HG02938 (cell line): ENCODE results near the gene SGCD.

Experiments used
- ATAC-seq: cut with Tn5 transposase; IDR thresholded peaks from one replicate; pipeline ENCODE4 v1.9.1; 2021; ENCODE audit warnings: mild to moderate bottlenecking, moderate library complexity; ENCODE audit not compliant: unreplicated experiment

Gene SGCD

DNA sequence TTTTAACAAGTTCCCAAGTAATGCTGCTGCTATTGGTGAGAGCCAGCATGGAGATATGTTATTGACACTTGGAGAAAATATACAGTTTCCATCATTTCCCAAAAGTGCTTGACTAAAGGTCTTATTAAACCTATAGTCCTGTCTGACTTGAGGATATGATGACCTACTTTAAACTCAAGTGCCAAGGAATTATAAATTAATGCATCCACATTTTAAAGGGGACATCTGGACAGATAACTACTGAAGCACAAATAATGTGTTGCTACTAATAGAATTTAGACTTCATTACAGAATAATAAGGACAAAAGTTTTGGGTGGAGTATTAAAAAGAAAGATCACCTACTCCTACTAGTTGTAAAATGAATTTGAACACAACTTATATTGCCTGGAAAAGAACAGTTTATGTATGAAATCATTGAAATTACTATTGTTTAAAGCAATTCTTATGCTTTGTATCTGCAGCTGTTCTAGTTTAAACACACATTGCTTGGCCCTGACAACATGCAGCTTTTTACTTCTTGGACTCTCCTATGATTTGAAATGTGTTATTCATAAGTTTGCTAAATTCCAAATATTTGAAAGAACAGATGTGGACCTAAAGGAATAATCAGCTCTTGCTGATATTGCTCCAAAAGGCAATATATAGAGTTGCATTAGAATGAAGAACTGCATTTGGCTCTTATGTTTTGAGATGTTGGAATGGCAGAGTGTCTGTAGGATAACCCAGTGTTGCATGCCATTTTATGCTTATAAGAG lies 73.4 kb downstream of the SGCD start:
- ATAC-seq: no peak

DNA sequence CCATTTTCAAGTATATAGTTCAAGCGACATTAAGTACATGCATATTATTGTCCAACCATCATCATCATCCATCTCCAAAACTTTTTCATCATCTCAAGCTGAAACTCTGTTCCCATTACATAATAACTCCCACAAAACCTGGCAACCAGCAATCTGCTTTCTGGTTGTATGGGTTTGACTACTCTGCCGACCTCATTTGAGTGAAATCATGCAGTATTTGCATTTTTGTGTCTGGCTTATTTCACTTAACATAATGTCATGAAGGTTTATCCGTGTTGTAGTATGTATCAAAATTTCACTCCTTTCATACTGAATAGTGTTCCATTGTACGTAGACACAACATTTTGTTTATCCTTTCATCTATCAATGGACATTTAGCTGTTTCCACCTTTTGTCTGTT lies 74.8 kb downstream of the SGCD start:
- peak; percentile 18 for ATAC-seq

DNA sequence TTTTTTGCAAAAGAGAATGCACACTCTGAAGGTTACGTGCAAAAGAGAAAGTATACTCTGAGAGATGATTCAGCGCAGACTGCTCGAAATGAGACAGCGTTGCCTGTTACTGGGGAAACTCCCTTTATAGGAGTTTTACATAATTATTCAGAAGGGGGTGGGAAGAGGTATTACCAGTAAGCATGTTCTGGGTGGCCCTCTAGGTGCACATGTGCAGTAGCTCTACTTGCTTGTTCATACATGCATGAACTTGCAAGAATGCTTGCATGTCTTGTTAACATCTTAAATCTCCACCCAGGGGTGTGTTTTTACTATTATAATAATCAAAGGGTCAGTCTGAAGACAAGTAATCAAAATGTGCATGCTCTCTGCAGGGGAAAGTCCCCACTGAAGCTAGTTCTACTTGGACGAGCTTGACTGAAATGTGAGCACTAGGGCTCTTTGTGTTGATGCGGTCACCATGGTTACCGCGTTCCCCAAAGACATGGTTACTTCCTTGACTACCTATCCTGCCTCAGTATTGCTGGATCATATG lies 75.5 kb downstream of the SGCD start:
- peak; percentile 96 for ATAC-seq

DNA sequence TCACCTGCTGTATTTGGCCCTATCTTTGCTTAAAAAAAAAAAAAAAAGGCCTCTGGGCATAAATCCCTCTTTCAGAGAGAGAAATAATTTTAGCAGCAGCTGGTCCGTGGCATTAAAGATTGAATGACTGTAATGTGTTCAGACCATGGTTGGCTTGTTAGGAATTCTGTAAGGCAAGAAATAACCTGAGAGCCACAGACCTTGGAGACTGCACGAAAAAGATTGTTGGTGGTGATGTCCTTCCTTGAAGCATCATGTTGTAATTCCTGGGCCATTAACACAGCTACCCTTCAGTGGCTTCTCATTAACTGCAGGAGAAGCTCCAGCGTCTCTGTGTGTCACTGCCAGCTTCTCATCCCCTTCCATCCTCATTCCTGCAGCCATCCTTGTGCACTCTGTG lies 79.0 kb downstream of the SGCD start:
- ATAC-seq: no peak

DNA sequence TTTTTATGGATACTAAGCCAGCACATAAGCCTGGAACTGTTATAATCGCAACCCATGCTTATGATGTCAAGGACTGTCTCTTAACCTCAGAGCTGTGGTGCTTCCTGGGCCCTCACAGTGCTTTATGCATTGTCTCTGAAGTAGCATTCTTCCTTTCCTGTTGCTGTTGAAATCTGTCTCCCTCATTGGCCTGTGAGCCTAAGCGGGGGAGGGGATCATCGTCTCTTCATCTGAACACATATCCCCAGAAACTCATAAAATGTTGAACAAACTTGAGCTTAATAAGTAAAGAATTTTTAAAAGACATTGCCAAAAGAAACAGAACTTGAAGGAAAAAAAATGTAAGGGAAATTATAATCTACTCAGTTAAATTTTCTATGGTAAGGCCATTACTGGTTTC lies 80.3 kb downstream of the SGCD start:
- ATAC-seq: no peak

DNA sequence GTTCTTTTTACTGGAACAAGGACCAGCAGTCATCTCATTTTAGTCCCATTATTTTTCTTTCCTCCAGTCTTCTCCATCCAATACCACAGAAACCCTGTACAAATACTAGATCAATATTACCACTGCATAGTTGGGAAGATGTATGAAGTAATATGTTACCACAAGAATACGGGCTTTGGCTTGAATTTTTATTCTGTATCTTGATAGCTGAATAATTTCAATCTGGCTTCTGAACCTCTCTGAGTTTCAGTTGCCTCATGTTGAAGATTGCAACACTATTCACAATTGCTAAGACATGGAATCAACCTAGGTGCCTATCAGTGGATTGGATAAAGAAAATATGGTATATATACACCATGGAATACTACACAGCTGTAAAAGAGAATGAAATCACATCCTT lies 82.9 kb downstream of the SGCD start:
- no peak for ATAC-seq

DNA sequence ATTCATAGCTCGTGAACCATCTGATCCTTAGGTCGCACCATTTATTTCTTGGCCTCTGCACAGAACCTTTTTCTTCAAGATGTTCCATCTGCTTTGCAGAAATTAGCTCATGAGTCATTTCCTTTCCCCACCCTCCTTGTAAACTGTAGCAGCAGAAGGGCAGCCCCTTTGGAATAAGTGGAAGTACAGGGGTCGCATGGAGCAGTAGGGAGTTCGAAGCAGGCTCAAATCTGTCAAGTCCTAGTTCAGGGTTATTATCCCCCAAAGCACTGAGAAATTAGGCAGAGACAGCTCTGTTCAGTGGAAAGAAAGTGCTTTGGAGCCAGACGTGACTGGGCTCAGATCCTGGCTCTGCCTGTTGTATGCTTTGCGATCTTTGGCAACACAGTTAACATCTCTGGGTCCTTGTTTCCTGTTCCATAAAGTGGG lies 84.2 kb downstream of the SGCD start:
- ATAC-seq: no peak

DNA sequence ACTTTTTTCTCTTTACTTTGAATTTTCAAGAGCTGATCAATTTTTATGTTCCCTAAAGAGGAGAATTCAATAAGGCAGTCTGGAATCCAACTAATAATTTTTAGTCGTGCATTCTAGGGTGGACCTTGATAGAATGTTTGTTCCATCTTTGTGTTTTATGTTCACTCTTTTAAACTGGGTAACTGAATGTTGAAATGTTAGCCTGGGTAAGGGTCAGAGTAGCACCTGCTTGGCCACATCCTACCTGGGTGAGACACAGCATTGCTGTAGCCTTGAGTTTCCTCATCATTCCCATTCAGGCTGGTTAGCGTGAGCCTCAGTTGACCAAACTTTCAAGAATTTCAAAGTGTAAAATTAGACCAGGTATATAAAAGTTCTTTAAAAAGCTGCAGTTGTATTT lies 85.0 kb downstream of the SGCD start:
- no peak for ATAC-seq

DNA sequence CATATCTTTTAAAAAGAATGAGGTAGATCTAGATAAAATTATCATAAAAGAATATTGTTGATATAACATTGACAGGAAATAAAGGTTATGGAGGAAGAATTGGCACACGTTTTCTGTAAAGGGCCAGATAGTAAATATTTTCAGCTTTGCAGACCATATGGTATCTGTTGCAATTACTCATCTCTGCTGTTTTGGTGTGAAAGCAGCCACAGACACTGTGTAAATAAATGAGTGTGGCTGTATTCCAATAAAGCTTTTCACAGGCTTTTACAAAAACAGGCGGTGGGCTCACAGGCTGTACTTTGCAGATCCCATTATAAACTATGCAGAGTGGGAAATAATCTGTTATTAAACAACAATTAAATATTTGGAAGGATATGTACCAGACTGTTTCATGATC lies 87.4 kb downstream of the SGCD start:
- ATAC-seq: no peak

DNA sequence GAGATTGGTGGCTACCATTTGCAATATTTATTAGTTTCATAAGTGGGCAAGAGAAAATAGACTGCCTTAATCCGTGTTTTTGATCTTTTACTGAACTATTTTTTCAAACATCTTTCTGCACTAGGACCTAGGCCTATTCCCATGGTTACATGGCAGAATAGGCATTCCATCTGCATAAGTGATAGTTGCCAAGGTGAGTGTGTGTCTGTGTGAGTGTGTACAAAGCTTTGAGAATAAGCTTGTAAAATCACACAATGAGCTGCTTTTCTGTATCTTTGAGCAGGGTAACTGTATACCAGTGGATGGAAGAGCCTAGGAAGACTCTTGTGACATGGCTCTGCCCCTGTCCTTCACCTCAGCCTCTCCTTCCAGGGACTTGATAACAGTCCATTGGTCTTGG lies 92.7 kb downstream of the SGCD start:
- ATAC-seq: no peak

DNA sequence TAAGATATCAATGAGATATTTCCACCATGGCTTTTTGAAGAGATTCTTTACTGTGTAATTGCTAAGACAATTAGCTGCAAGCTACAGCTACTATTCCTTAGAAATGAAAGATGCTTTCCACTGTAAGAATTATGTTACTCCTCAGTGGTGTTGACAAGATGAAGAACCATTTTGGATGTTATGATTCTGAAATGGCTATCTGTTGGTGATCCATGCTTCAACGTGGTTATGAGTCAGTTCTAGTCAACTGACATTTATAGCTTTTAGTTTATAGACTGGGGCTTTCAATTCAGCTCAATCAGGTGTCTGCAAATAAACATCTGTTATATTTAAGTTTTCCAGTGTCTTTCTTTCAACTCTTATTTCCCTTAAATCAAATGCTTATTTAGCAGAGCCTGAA lies 93.7 kb downstream of the SGCD start:
- no peak for ATAC-seq

DNA sequence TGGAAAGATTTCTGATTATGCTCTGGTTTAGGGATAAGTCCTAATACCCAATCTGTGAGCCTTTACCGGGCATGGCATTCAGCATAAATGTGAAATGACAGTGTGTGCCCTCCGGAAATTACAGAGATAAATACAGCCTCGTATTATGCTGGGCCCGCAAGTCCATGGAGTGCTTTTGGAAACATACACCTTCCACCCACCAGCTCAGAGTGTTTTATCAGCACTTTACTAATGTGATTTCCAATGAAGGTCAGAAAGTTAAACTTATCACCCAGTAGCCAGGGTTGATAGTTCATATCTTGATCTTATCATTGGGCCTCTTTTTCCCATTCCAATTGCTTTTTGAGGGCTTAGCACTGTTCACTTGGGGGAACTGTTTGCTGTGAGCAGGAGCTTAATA lies 94.8 kb downstream of the SGCD start:
- ATAC-seq: no peak

DNA sequence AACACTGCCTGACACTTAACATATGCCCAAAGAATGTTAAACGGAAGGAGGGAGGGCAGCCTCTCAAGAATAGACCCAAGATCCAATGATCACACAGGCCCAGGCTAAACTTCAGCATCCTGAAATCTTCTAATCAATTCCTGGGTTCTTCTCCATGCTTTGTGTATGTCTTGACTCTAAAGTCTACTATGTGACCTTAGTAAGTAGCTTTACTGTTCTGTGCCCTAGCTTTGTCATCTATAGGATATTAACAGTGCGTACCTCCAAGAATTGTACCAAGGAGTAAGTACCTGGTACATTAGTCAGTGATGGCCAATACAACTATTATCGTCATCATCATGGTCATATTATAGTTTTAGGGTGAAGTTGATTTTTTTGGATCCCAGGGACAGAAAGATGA lies 96.6 kb downstream of the SGCD start:
- no peak for ATAC-seq

DNA sequence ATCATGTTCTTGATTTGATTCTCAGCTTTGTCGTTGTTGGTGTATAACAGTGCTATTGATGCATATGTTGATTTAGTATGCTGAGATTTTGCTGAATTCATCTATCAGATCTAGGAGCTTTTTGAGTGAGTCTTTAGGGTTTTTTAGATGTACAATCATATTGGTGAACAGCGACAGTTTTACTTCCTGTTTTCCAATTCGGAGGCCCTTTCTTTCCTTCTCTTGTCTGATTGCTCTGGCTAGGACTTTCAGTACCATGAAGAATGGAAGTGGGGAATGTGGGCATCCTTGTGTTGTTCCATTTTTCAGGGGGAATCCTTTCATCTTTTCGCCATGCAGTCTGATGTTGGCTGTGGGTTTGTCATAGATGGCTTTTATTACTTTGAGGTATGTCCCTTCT lies 100.4 kb downstream of the SGCD start:
- ATAC-seq: no peak

DNA sequence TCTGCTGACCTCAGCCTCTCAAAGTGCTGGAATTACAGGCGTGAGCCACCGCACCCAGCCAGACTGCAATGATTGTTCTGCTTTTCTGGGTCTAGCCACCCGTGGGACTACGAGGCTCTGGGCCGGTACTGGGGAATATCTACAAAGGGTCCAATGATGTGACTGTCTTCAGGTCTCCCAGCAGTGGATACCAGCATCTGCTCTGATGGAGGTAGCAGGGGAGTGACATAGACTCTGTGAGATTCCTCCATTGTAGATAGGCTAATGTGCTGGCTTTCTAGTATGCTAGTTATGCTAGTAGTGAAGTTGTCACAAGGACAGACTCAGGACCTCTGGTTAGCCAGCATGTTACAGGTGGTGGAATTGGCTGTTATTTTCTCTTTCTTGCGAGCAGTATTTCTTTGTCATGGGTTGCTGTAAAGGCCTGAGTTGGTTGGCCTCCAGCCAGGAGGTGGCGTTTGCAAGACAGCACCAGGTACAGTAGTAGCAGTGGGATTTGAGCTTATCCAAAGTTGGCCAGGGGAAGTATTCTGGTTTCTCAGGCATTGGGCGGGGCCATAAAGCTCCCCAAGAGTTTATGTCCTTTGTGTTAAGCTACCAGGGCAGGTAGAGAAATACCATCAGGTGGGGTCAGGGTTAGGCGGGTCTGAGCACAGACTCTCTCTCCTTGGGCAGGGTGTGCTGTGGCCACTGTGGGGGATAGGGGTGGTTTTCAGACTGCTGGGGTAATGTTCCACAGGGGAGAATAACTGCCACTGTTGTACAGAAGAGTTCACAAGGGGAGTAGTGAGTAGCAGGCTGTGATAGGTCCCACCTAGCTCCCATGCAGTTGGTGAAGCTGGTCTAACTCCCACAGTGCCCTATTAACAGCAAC lies 105.2 kb downstream of the SGCD start:
- no peak for ATAC-seq

DNA sequence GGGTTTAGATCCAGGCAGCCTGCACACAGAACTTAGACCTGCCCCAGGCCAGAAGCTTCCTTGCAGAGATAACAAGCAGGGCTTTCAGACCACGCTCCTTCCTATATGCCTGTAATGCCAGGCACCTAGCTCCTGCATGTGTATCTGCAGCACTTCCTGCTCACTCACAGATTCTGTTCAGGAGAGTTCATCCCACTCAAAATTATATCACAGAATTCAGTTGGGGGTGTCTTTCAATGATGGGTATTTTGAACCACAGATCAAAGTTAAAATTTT lies 105.8 kb downstream of the SGCD start:
- no peak for ATAC-seq

DNA sequence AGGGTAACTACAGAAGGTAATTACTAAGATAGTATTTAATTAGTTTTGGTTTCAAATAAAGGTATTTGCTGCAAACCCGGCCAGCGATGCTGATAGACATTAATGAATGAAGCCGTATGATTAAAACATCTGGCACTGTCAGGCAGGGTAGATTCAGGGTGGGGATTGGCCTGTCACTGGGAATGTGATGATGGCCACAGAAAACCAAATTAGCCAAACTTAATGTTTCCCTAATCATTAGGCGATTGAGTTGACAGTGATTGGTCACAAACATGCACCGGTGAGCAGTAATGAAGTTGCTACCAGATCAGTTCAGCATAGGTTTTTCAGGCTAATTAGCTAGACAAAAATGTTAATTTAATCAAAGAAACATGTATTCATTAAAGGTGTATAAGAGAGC lies 107.5 kb downstream of the SGCD start:
- no peak for ATAC-seq

DNA sequence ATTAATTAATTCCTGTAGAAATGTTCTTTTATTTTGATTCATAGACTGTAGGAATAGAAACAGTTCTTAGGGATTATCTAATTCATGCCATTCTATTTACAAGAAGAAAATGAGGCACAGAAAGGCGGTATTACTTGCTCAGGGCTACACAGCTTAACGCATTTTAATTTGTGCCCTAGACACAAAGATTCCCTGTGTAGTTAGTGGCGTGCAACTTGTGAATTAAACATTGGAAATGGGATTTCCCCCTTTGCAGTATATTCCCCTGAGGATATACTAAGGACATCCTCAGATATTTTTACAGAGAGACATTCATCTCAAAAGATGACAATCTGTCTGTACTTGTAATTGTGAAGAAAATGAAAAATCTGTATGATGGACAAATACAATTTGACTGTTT lies 108.1 kb downstream of the SGCD start:
- no peak for ATAC-seq

DNA sequence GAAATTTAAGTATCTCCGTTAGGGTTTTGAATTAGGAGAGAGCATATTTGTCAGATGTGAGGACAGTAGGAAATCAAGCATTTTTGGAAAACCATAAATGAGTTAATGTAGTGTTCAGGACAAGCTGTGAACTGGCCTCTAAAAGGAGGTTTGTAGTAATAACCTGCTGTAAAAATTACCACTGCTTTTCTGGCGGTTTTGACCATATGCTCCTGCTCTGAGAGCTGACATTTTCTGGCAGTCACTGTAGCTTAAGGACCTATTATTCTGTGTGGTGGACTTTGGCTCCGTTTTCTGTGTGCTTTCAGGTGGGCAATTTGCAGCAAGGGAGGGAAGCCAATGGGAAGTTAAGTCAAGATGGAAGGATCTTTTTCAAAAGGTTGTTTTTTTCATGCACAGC lies 111.1 kb downstream of the SGCD start:
- no peak for ATAC-seq

DNA sequence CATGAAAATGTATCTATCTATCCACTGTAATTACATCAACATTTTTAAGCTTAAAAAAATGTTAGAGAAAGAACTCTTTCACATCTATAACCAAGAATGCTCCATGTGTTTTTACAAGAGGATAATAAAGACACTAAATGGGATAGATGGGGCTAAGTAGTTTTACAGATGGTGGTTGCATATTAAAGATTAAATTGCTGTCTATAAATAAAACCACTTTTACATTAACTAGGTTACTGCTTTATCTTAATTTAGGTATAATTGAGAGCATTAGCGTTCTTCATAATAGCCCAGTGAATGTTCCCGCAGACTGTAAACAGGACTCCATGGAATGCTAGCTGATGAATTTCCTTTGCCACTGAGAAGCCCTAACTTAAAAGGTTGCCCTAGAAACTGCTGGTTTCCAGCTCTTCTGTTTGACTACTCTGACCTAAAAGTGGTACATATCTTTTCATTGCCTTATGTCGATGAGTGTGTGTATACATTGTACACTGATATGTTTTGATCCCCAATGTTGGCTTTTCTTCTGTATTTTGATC lies 117.9 kb downstream of the SGCD start:
- ATAC-seq: no peak

DNA sequence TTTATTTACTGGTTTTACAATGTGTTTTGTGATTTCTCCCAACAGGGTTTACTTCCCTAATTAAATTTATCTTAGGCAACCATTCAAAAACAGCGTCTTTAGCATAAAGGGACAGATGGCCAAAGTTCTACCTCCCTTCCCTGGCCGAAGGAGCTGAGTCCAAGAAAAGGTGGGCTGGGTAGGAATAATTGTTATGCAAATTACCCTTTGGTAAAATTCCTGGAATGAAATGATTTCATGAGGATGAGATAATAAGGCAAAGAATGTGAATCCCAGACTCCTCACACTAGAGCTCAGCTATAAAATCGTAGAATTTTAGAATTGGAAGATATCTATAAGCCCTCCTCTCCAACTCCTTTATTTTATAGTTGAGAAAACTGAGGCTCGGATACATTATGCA lies 119.6 kb downstream of the SGCD start:
- no peak for ATAC-seq

DNA sequence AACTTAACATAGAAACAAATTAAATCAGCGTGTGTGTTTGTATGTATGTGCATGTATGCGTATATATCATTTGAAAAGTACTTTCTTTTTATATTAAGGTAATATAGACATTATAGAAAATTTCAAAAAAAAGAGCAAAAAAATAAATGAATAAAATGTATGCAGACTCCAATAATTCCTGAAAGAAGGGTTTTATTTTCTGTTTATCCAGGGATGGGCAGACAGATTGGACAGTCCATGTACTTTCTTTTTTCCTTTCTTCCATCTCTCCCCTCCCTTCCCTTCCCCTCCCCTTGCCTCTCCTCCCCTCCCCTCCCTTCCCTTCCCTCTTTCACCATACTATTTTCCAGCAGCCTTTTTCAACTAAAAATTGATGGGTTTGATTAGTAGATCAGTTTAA lies 123.8 kb downstream of the SGCD start:
- no peak for ATAC-seq
